GM18873 (cell line): Measurements from ENCODE around the gene MTHFD1L.

Experiments
- ATAC-seq: cut with Tn5 transposase; IDR thresholded peaks from one replicate; pipeline ENCODE4 v1.9.1; 2021; ENCODE audit warnings: mild to moderate bottlenecking, moderate library complexity, moderate number of reproducible peaks; ENCODE audit not compliant: unreplicated experiment, low FRiP score

The MTHFD1L gene

GRCh38 chr6:151060096-151060765 lies 194.7 kb downstream of the MTHFD1L start:
- ATAC-seq: no peak

DNA sequence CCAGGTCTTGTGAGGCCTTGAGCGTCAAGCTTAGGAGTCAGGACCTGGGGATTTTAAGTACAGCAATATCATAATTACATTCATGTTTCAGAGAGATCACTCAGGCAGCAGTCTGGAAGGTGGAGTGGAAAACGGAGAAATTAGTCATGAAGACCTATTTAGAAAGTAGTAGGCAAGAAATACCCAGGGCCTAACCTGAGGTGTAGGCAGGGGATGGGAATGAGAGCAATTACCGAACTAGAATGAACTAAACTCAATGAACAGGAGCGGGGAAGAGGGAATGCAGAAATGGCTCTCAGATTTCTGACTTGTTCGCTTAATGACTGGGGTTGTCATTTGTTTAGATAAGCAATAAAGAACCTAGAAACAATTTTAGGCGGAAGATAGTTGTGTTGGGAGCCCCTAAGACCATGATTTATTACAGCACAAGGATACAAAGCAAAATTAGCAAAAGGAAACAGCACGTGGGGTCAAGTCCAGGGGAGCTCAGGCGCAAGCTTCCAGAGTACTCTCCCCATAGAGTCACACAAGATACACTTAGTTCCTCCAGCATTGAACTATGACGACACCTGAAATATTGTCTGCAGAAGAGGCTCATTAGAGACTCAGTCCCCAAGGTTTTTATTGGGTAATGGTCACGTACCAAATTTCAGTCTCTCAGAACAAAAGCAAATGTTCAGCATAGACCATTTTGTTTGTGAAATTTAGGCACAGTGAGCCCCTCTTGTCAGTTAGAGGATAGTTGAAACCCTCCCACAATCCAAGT lies 195.4 kb downstream of the MTHFD1L start:
- no peak for ATAC-seq

DNA sequence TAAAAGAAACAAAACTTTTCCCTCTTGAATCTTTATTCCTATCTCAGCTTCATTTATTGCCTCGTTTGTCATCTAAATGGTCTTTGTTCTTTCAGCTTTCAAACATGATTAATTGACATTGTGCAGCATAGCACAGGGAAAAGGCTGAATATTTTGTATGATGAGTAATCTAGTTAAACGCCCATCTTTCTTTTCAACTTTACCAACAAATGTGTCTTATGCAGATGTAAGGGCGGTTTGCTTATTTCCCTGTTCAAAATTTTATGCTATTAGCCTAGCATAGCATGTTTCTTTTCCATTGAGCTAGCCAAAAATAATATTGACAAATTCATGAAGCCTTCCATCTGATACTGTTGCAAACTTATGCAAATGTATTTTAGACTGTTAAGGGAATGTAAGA lies 197.8 kb downstream of the MTHFD1L start:
- no peak for ATAC-seq

DNA sequence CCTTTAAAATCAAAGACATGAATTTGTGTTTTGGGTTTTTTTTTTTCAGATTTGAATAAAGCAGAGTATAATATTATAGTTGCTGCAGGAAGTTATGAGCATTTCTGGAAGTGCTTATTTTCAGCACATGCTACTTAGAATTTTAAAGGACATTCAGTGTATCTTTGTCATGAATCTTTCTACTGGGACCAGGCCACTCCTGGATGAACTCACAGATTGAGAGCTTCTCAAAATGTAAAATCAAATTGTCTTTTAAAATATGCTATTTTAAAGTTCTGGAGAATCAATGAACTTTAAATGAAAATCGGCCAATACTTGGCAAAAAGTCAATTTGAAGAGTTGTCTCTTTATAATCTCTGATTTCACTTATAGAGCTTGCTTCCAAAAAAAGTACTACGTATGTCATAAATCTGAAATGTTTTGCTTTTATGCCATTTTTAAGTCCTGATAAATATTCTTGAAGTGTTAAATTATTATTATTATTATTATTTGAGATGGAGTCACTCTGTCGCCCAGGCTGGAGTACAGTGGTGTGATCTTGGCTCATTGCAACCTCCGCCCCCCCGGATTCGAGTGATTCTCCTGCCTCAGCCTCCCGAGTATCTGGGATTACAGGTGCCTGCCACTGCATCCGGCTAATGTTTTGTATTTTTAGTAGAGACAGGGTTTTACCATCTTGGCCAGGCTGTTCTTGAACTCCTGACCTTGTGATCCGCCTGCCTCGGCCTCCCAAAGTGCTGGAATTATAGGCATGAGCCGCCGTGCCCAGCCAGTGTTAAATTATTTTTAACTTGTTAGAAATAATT lies 198.5 kb downstream of the MTHFD1L start:
- ATAC-seq: no peak

- ATAC-seq: no peak
These were observed 199.7 kb downstream of the MTHFD1L start for GRCh38 chr6:151065027-151065815.

DNA sequence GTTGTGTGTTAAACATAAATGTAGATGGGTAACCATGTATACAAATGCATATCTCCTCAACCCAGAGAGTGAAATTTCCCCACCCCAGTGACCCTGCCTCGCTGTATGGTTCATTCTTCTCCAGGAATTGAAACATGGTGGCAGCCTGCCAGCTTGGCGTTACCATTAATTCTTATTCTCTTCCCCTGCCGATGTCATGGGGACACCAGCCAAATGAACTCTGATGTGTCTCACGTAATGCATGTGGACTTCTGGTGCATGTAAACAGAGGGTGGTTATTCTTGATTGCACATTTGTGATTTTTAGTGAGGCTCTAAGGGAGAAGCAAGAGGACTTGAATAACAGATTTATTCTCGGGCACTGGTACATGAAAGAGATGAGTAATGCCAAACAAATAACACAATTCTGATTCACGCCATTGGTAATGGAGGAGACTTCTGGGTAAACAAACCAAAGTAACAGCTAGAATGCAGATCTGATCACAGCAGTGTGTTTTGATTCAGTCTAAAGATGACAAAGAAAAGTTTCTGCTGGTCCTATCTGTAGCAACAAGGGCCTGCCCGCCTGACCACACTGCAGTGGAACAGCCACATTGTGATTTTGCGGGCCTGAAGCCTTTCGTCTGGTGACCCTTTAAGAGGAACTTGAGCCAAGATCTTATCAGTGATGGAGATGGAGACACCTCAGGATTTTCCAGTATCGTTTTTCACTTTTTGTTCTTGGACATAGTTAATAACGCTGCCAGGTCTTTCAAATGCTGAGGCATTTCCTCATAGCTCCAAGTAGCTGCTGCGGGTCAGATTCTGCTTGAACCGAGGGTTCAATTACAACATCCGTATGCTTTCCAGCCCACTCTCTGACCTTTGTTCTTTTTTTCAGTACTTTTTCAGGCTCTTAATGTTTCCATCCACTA lies 202.4 kb downstream of the MTHFD1L start:
- no peak for ATAC-seq

DNA sequence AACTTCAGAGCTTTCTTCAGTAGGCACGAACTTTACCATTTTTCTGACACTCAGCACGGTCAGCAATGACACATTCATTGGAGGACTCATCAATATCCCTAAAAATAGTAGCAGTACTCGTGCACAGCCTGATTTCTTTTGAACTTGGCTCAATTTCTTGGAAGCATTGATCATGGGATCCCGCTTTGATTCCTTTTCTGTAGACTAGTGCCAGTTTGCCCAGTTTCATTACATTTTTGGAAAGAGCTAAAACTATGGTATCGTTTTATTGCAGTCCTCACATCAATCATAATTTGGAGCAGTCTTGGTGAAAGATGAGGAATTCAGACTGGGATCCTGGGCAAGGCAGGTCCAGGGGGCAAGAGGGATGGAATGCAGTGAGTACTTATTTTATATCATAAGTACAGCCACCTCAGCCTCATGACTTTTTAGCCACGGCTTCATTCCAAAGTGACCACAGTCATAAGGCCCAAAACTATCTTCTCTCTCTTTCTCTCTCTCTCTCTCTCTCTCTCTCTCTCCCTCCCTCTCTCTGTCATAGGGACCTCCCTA lies 203.3 kb downstream of the MTHFD1L start:
- no peak for ATAC-seq

- no peak for ATAC-seq
These were observed 204.1 kb downstream of the MTHFD1L start for GRCh38 chr6:151069641-151070040.

DNA sequence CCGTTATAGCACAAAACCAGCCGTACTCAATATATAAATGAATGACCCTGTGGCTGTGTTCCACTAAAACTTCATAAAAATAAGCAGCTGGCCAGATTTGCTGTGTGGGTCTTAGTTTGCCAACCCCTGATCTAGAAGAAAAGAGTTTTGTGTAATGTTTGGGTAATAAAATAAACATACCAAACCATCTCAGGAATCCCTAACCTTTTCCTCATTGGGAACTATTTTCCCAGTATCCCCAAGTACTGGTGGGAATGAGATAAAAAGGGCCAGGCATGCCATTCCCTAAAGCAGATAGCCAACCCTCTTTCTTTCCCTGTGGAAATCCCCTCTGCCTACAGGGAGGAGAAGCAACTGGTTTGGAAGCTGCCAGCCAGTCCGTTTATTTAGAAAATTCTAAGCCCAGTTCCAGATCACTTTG lies 205.1 kb downstream of the MTHFD1L start:
- ATAC-seq: no peak

- no peak for ATAC-seq
These were observed 205.8 kb downstream of the MTHFD1L start for GRCh38 chr6:151071295-151071694.

GRCh38 chr6:151073146-151073545 lies 207.6 kb downstream of the MTHFD1L start:
- ATAC-seq: no peak

DNA sequence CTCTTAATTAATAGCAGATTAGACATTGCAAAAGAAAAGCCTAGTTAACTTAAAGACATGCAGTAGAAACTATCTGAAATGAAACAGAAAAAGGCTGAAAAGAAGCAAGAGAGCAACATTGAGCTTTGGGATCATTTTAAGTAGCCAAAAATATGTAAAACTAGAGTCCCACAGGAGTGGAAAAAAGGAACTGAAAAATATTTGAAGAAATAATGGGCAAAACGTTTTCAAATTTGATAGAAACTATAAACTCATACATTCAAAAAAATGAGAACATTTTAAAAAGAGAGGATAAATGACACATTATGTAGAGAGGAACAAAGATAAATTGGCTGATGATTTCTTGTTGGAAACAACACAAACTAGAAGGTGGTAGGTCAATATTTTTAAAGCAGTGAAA lies 208.2 kb downstream of the MTHFD1L start:
- ATAC-seq: no peak

DNA sequence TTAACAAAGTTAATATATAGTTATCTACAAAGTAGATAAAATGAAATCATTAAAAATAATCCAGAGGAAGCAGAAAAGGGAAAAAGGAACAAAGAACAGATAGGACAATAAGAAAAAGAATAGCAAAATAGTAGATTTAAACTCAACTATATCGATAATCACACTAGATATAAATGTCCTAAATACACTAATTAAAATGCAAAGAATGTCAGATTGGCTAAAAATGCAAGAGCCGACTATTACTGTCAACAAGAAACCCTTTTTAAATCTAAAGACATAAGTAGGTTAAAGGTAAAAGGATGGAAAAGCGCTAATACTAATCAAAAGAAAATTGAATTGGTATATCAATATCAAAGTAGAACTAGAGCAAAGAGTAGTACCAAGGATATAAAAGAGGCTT lies 209.5 kb downstream of the MTHFD1L start:
- no peak for ATAC-seq

DNA sequence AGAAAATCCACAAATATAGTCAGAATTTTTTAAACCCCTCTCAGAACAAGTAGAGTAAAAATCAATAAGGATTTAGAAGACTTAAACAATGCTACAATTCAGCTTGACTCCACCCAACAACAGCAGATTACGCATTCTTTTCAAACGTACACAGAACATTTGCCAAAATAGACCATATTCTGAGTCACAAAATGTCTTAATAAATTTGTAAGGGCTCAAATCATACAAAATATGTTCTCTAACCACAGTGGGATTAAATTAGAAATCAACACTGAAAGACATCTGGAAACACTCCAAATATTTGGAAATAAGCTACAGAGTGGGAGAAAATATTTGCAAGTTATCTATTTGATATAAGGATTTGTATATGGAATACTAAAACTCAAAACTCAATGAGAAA lies 210.0 kb downstream of the MTHFD1L start:
- no peak for ATAC-seq

GRCh38 chr6:151075930-151076555 lies 210.5 kb downstream of the MTHFD1L start:
- no peak for ATAC-seq

- no peak for ATAC-seq
These were observed 213.2 kb downstream of the MTHFD1L start for GRCh38 chr6:151078655-151079054.

DNA sequence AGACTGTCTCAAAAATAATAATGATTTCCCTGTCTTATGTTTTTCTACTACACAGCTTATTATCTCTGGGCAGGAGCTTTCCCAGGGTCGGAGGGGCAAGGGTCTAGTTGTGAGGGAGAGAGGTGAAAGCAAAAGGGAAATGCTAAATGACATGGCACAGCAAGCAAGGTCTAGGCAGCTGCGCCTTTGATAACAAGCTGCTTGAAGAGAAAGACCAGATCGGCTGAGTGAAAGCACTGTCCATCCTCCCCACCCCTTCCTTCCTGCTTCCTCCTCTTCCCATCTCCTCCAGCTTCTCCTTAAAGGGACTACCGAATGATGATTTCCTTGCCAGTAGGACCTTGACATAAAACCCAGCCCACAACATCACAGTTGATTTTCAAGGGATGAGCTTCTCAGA lies 216.2 kb downstream of the MTHFD1L start:
- no peak for ATAC-seq

GRCh38 chr6:151082079-151082478 lies 216.6 kb downstream of the MTHFD1L start:
- ATAC-seq: no peak

- ATAC-seq: no peak
These were observed 218.8 kb downstream of the MTHFD1L start for GRCh38 chr6:151084275-151084674.
